H1 (cell line): Measurements from ENCODE around the gene ITPK1.

ENCODE experiments used
- CTCF ChIP-seq, 3 experiments: IDR thresholded peaks; 1 replicate in 2 of 3; 2 replicates in 1 of 3; pipeline versions ENCODE4 v1.5.1 to v1.6.1; 2011; ENCODE audit warnings: low read length in 3 of 3, mild to moderate bottlenecking in 3 of 3, inconsistent platforms in 2 of 3, low read depth in 1 of 3, moderate library complexity in 1 of 3; ENCODE audit not compliant: insufficient read depth in 1 of 3; ENCODE audit errors: control extremely low read depth in 1 of 3
- EGR1 ChIP-seq: IDR thresholded peaks from 2 replicates; pipeline ENCODE4 v1.6.1; 2011; ENCODE audit warnings: low read depth, low read length, borderline replicate concordance
- HDAC6 ChIP-seq: IDR thresholded peaks from one replicate; pipeline ENCODE4 v1.7.1; 2012; ENCODE audit warnings: low read depth, mild to moderate bottlenecking, inconsistent platforms, low read length, moderate library complexity
- SIRT6 ChIP-seq: IDR thresholded peaks from one replicate; pipeline ENCODE4 v1.7.1; 2012; ENCODE audit warnings: low read length, inconsistent platforms

- TF ChIP-seq EGR1, result no peak
- no peak for TF ChIP-seq HDAC6
- TF ChIP-seq SIRT6, result no peak
- no peak for TF ChIP-seq CTCF (IDR thresholded peaks at IDR 0.05; ENCODE audit: control extremely low read depth in 1 of 3, insufficient read depth in 1 of 3, low read depth in 1 of 3, low read length in 3 of 3)
Observed at GRCh38 chr14:93100100-93100499, 15.6 kb downstream of the ITPK1 start.
